Activated naive CD8-positive, alpha-beta T cell (primary cell): Measurements from ENCODE around the gene SIRT3.

Experiments used
- H3K27ac Mint-ChIP-seq: one replicate; pipeline ENCODE4 v1.8.0; 2021; ENCODE audit warnings: mixed read lengths
- H3K27me3 Mint-ChIP-seq: one replicate; pipeline ENCODE4 v1.8.0; 2021; ENCODE audit warnings: mixed read lengths
- H3K36me3 Mint-ChIP-seq: one replicate; pipeline ENCODE4 v1.8.0; 2021; ENCODE audit warnings: mixed read lengths
- H3K4me1 Mint-ChIP-seq: one replicate; pipeline ENCODE4 v1.8.0; 2021; ENCODE audit warnings: low read depth, mixed read lengths
- H3K4me3 Mint-ChIP-seq: one replicate; pipeline ENCODE4 v1.8.0; 2021; ENCODE audit warnings: mild to moderate bottlenecking, mixed read lengths
- H3K9me3 Mint-ChIP-seq: one replicate; pipeline ENCODE4 v1.8.0; 2021; ENCODE audit warnings: low read depth, mixed read lengths

The SIRT3 gene

DNA sequence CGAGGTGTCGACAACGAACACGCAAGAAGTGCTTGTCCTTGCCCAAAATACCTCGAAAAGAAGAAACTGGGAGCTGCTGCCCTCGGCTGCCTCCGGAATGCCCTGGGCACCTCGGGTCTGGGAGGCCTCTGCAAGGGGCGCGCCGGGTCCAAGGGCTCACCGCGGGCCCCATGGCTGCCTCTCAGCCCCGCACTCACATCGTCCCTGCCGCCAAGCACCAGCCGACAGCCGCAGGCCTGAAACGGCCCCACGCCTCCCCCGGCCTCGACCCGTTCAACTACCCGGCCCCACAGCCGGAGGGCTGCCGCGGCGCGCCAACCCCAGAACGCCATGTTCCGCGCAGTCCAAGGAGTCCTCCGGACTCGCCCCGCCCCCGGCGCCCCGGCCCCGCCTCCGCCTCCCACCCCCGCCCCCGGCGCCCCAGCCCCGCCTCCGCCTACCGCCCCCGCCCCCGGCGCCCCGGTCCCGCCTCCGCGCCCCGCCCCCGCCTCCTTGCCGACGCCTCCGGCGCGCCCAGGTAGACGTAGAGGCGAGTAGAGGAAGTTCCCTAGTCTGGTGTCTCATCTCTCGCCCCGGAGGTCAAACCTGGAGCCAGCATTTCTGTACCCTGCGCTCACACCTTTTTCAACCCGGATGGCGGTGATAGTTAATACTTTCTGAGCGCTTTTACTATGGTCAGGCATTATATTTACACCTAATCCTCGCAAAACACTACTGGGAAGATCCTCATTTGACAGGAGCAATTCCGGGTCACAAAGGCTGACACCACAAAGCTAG lies at the start of gene SIRT3:
Gene SIRT3, minus strand, starts transcription at position 346 of the 777 bp plus-strand sequence. Its CDS starts 14 bp downstream, at position 332.
- H3K27me3 Mint-ChIP-seq: no peaks in the 10 kb centered on the region
- H3K27ac Mint-ChIP-seq: peak within 1 kb of the TSS; percentile 99
- peaks cover 47% of the 10 kb centered on the region for H3K4me1 Mint-ChIP-seq
- peaks cover 2% of the 10 kb centered on the region for H3K36me3 Mint-ChIP-seq
- H3K4me3 Mint-ChIP-seq: peak within 1 kb of the TSS; percentile 94
- H3K9me3 Mint-ChIP-seq: no peaks in the 10 kb centered on the region

DNA sequence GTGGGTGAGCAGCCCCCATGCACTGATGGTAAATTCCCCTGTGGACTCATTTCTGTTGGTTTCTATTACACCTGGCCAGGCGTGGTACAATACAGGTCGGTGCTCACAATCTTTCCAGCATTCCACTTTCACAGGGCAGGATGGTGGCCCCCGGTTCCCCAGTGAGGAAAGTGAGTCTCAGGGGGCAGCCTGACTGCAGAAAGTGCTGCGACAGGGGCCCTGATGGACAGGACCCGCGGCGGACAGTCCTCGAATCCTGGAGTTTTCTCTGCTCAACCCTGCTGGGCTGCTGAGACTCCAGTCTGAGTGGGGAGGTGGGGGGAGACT lies 49.7 kb upstream of the SIRT3 start:
- Mint-ChIP-seq H3K27me3 (no peaks in the 10 kb centered on the region), H3K4me1 (peaks cover 59% of the 10 kb centered on the region), H3K27ac (peak overlapping the region; percentile 94), H3K4me3 (no peak overlapping the region), H3K36me3 (no peaks in the 10 kb centered on the region), H3K9me3 (no peaks in the 10 kb centered on the region)

DNA sequence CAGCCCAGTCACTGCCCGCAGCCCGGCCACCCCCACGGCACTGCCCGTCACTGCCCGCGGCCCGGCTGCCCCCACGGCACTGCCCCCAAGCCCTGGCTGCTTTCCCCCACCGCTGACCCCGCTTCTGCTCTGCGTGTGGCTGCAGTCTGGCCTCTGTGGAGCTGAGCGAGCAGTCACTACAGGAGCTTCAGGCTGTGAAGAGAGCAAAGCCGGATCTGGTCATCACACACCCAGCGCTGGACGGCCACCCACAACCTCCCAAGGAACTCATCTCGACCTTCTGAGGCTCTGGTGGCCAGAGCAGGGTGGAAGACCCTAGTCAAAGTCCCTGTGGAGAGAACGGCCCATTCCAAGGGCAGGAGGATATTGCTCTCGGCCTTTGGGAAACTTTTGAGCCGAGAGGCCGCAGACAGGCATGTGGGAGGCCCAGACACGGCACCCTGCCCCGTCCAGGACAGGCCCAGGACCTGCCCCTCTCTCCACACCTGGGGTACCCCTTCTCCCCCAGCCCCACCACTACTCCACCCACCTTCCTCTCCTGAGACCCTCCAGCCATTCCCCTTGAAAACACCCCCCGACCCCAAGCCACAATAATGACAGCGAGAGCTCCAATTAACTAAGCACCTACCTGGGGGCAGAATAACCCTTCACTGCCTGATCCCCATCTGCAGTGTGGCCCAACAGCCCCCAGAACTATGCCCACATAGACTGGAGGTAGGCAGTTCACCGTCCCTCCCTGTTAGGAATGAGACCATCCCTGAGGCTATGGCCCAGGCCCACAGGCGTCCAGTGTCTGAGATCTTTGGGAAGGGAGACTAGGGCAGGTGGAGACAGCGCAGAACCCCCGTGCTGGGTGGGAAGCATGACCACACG lies 49.1 kb upstream of the SIRT3 start:
- Mint-ChIP-seq H3K27ac (peak overlapping the region; percentile 94), H3K9me3 (no peaks in the 10 kb centered on the region), H3K4me3 (no peak overlapping the region), H3K36me3 (no peaks in the 10 kb centered on the region), H3K4me1 (peaks cover 61% of the 10 kb centered on the region), H3K27me3 (no peaks in the 10 kb centered on the region)

DNA sequence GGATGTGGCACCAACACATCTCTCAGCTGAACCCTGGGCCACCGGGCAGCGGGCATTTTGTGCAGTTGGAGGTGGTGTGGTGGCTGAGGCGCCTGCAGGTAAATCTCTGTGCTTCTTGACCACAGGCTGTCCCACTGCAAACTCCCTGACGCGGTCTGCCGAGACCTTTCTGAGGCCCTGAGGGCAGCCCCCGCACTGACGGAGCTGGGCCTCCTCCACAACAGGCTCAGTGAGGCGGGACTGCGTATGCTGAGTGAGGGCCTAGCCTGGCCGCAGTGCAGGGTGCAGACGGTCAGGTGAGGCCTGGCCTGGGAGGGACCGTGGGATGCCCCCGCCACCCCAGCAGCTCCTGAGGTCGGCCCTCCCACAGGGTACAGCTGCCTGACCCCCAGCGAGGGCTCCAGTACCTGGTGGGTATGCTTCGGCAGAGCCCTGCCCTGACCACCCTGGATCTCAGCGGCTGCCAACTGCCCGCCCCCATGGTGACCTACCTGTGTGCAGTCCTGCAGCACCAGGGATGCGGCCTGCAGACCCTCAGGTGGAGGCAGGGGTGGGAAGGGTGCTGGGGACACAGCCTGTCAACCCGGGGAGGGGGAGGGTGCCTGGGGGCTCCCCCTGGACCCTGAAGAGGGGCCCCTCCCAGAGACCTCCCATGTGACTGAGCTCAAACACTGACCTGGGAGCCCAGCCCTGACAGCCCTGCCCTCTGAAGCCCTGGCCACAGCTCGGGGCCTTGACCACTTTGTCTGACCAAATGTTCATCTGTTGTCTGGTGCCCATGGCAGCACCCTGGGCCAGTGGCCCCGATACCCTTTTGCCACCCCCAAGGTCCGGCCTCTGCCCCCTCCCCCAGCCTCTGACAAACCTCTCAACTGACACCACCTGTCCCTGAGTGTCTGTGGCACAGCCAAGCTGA lies 48.2 kb upstream of the SIRT3 start:
- Mint-ChIP-seq H3K36me3 (no peaks in the 10 kb centered on the region), H3K27ac (peak overlapping the region; percentile 97), H3K4me1 (peaks cover 59% of the 10 kb centered on the region), H3K9me3 (no peaks in the 10 kb centered on the region), H3K4me3 (peak overlapping the region; percentile 84), H3K27me3 (no peaks in the 10 kb centered on the region)

DNA sequence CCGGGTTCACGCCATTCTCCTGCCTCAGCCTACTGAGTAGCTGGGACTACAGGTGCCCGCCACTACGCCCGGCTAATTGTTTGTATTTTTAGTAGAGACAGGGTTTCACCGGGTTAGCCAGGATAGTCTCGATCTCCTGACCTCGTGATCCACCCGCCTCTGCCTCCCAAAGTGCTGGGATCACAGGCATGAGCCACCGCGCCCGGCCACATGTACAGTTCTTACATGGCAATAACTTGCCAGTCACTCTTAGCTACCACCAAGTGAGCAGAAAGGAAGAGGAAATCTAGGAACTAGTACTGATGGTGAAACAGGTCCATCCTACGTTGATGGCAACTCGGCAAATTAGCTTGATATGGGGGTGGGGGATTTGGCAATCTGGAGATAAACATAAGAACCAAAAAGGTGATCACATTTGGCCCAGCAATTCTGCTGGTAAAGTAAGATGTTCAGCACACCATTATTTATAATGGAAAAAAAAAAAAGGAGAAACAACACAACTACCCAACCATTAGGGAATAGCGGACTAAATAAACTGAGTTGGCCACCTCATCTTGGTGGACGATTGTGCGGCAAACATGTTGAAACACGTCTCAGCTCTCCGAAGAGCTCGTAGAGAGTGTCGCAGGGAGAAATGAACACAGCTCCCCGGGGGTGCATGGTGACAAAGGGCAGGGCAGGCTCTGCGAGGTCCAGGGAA lies 47.4 kb upstream of the SIRT3 start:
- no peaks in the 10 kb centered on the region for H3K36me3 Mint-ChIP-seq
- H3K27ac Mint-ChIP-seq: peak overlapping the region; percentile 97
- peaks cover 62% of the 10 kb centered on the region for H3K4me1 Mint-ChIP-seq
- H3K27me3 Mint-ChIP-seq: no peaks in the 10 kb centered on the region
- no peaks in the 10 kb centered on the region for H3K9me3 Mint-ChIP-seq
- peak overlapping the region; percentile 84 for H3K4me3 Mint-ChIP-seq

DNA sequence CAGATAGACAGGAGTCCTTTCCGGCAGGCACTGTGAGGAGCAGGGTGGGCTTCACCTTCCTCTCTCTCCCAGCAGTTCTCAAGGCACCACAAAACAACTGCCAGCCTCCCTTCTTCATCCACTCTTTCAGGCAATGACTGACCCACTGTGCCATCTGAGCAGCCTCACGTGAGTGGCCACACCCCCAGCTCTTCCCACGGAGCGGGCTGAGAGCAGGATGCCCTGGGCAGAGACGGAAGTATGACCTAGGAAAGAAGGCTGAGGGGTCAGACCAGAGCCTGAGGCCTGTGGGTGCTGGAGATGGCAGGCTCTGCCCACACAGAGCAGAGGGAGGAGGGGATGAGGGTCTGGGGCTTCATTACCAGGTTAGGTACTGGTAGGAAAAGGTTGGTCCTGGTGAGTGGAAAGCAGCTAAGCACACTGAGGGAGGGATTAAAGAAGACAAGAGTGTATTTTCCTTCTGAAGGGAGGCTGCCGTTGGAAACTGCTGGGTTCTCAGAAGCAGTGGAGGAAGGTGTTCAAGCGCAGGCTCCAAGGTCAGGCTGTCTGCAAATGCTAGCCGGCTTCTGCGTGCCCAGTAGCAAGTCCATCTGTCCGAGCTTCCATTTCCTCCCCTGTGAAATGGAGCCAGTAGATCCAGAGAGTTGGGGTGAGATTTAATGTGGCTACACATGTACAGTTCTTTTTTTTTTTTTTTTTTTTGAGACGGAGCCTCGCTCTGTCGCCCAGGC lies 46.7 kb upstream of the SIRT3 start:
- Mint-ChIP-seq H3K9me3 (no peaks in the 10 kb centered on the region), H3K36me3 (no peaks in the 10 kb centered on the region), H3K4me3 (peak overlapping the region; percentile 84), H3K27me3 (no peaks in the 10 kb centered on the region), H3K27ac (peak overlapping the region; percentile 97), H3K4me1 (peaks cover 64% of the 10 kb centered on the region)

DNA sequence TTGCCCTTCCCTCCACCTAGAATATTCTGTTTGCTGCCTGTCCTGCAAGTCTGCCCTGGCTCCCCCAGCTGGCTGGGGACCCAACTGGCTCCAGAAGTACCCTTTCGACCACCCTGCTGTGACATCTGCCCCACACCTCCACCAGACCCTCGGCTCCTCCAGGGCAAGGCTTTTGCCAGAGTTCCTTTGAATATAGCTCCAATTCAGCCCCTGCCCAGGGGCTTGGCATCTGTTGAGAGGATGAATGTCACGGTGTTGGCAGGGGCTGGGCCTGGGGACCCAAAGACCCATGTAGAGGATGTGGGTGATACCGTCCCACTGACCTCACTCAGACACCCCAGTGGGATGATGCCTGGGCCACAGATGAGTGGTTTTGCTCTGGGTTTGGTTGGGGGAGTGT lies 46.0 kb upstream of the SIRT3 start:
- peak overlapping the region; percentile 97 for H3K27ac Mint-ChIP-seq
- peak overlapping the region; percentile 84 for H3K4me3 Mint-ChIP-seq
- H3K4me1 Mint-ChIP-seq: peaks cover 66% of the 10 kb centered on the region
- H3K9me3 Mint-ChIP-seq: no peaks in the 10 kb centered on the region
- H3K36me3 Mint-ChIP-seq: peaks cover 2% of the 10 kb centered on the region
- H3K27me3 Mint-ChIP-seq: no peaks in the 10 kb centered on the region

DNA sequence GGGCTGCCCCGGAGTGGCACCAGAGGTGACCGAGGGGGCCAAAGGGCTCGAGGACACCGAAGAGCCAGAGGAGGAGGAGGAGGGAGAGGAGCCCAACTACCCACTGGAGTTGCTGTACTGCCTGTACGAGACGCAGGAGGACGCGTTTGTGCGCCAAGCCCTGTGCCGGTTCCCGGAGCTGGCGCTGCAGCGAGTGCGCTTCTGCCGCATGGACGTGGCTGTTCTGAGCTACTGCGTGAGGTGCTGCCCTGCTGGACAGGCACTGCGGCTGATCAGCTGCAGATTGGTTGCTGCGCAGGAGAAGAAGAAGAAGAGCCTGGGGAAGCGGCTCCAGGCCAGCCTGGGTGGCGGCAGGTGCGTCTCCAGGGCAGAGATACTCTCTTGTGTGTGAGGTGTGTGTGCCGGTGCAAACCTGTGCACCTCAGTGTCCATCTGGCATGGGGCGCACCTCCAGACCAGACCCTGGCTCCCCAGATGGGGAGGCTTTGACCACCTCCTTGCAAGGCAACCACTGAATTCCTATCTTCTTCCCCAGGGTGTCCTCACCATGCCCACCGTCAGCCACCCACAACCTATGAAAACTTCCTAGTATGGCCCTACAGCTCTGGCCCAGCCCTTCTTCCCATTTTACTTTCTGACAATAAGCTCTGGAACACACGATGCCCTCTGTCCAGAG lies 45.5 kb upstream of the SIRT3 start:
- Mint-ChIP-seq H3K4me3 (peak overlapping the region; percentile 84), H3K27ac (peak overlapping the region; percentile 97), H3K9me3 (peaks cover 1% of the 10 kb centered on the region), H3K36me3 (peaks cover 5% of the 10 kb centered on the region), H3K27me3 (no peaks in the 10 kb centered on the region), H3K4me1 (peaks cover 65% of the 10 kb centered on the region)

DNA sequence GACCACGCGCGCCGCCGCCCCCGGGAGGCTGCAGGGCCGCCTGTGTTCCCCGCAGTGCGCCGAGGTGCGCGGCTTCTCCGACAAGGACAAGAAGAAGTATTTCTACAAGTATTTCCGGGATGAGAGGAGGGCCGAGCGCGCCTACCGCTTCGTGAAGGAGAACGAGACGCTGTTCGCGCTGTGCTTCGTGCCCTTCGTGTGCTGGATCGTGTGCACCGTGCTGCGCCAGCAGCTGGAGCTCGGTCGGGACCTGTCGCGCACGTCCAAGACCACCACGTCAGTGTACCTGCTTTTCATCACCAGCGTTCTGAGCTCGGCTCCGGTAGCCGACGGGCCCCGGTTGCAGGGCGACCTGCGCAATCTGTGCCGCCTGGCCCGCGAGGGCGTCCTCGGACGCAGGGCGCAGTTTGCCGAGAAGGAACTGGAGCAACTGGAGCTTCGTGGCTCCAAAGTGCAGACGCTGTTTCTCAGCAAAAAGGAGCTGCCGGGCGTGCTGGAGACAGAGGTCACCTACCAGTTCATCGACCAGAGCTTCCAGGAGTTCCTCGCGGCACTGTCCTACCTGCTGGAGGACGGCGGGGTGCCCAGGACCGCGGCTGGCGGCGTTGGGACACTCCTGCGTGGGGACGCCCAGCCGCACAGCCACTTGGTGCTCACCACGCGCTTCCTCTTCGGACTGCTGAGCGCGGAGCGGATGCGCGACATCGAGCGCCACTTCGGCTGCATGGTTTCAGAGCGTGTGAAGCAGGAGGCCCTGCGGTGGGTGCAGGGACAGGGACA lies 44.8 kb upstream of the SIRT3 start:
- Mint-ChIP-seq H3K36me3 (peaks cover 11% of the 10 kb centered on the region), H3K9me3 (peaks cover 8% of the 10 kb centered on the region), H3K27me3 (no peaks in the 10 kb centered on the region), H3K4me1 (peaks cover 59% of the 10 kb centered on the region), H3K4me3 (peak overlapping the region; percentile 84), H3K27ac (peak overlapping the region; percentile 97)

DNA sequence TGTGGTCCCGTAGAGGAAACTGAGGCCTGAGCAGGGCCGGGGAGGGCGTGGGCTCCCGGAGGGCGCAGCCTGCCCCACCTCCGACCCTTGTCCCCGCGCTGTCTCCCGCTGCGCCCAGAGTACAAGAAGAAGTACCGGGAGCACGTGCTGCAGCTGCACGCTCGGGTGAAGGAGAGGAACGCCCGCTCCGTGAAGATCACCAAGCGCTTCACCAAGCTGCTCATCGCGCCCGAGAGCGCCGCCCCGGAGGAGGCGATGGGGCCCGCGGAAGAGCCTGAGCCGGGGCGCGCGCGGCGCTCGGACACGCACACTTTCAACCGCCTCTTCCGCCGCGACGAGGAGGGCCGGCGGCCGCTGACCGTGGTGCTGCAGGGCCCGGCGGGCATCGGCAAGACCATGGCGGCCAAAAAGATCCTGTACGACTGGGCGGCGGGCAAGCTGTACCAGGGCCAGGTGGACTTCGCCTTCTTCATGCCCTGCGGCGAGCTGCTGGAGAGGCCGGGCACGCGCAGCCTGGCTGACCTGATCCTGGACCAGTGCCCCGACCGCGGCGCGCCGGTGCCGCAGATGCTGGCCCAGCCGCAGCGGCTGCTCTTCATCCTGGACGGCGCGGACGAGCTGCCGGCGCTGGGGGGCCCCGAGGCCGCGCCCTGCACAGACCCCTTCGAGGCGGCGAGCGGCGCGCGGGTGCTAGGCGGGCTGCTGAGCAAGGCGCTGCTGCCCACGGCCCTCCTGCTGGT lies 44.0 kb upstream of the SIRT3 start:
- peak overlapping the region; percentile 85 for H3K27ac Mint-ChIP-seq

DNA sequence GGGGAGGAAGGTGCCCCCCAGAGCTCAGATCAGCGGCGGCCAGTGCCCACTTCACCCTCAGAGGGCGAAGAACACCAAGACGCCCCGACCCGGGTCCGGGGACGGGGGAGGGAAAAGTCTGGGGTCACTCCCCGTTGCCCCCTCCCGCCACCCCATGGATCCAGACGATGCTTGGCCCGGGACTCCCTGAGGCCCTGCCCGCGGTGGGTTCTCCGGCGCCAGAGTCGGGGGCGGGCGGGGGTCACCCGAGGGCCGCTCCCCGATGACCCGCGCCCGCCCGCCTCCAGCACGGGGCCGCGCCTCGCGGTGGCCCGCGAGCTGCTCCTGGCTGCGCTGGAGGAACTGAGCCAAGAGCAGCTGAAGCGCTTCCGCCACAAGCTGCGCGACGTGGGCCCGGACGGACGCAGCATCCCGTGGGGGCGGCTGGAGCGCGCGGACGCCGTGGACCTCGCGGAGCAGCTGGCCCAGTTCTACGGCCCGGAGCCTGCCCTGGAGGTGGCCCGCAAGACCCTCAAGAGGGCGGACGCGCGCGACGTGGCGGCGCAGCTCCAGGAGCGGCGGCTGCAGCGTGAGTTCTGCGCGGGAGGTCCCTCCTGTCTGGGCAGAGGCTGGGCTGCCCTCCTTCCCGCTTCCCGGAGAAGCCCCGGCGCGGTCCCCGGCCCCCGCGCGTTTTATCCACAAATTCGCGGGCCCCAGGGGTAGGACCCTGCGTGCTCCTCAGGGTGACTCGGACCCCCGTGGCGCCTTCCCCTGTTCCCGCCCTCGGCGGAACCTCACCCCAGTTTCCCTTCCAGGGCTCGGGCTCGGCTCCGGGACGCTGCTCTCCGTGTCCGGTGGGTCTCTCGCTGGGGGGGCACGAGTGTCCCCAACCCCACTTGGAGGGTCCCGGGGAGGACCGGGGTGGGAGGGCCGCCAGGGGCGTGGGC lies 43.2 kb upstream of the SIRT3 start:
- H3K27me3 Mint-ChIP-seq: no peaks in the 10 kb centered on the region
- H3K4me3 Mint-ChIP-seq: peak overlapping the region; percentile 89
- peaks cover 12% of the 10 kb centered on the region for H3K36me3 Mint-ChIP-seq
- peaks cover 57% of the 10 kb centered on the region for H3K4me1 Mint-ChIP-seq
- H3K9me3 Mint-ChIP-seq: peaks cover 9% of the 10 kb centered on the region
- H3K27ac Mint-ChIP-seq: peak overlapping the region; percentile 97

More for the DNA sequence above, 44.0 kb upstream of the SIRT3 start:
- H3K27me3 Mint-ChIP-seq: no peaks in the 10 kb centered on the region
- H3K36me3 Mint-ChIP-seq: peaks cover 12% of the 10 kb centered on the region
- H3K9me3 Mint-ChIP-seq: peaks cover 9% of the 10 kb centered on the region
- H3K4me1 Mint-ChIP-seq: peaks cover 56% of the 10 kb centered on the region
- H3K4me3 Mint-ChIP-seq: peak overlapping the region; percentile 84
